Measurements from ENCODE around the gene MEGF9.

Gene MEGF9

DNA sequence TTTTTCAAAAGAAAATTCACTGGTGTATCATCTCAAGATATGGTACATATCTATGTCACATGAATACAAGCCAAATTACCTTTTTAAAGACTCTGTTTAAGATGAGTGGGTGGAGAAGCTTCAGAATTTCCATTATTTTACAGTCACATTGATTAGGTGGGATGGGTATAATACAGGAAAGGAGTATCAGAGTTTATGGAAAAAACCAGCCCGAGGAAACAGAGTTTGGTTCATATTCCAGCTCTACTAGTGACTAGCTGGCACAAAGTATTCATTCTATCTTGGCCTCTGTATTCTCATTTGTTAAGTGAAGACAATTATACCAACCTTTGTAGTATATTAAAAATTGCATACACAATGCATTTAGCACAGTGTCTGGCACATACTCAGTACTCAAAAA is 87.8 kb downstream of the MEGF9 start:
- no peak for TF ChIP-seq EZH2phosphoT487 (IDR thresholded peaks at IDR 0.05; ENCODE audit: borderline replicate concordance, low read length)
- TF ChIP-seq, protein P1, sequence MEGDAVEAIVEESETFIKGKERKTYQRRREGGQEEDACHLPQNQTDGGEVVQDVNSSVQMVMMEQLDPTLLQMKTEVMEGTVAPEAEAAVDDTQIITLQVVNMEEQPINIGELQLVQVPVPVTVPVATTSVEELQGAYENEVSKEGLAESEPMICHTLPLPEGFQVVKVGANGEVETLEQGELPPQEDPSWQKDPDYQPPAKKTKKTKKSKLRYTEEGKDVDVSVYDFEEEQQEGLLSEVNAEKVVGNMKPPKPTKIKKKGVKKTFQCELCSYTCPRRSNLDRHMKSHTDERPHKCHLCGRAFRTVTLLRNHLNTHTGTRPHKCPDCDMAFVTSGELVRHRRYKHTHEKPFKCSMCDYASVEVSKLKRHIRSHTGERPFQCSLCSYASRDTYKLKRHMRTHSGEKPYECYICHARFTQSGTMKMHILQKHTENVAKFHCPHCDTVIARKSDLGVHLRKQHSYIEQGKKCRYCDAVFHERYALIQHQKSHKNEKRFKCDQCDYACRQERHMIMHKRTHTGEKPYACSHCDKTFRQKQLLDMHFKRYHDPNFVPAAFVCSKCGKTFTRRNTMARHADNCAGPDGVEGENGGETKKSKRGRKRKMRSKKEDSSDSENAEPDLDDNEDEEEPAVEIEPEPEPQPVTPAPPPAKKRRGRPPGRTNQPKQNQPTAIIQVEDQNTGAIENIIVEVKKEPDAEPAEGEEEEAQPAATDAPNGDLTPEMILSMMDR (IDR thresholded peaks at IDR 0.05; ENCODE audit: low read depth, low read length, poor library complexity, severe bottlenecking), result no peak
- Histone ChIP-seq H3K27ac (ENCODE audit: low read depth, low read length) (no peak overlapping the region), H3K4me3 (ENCODE audit: low read length) (no peak overlapping the region), H3K9me3 (ENCODE audit: control insufficient read depth, insufficient read depth, low read length) (no peaks in the 10 kb centered on the region), H3K9me2 (replicated peaks; ENCODE audit: control insufficient read depth, low read length) (no peaks in the 10 kb centered on the region), H4K20me1 (ENCODE audit: control insufficient read depth, insufficient read depth, low read depth, low read length) (no peaks in the 10 kb centered on the region), H3K36me3 (ENCODE audit: control insufficient read depth, low read length) (no peaks in the 10 kb centered on the region), H3K27me3 (ENCODE audit: control insufficient read depth, low read length) (no peaks in the 10 kb centered on the region), H3F3A (ENCODE audit: control insufficient read depth, insufficient read depth) (no peaks in the 10 kb centered on the region), H3K4me1 (ENCODE audit: control insufficient read depth, low read length) (no peaks in the 10 kb centered on the region), H3K79me2 (ENCODE audit: control insufficient read depth, low read length) (no peaks in the 10 kb centered on the region), H3K4me2 (ENCODE audit: low read length) (no peak overlapping the region)

DNA sequence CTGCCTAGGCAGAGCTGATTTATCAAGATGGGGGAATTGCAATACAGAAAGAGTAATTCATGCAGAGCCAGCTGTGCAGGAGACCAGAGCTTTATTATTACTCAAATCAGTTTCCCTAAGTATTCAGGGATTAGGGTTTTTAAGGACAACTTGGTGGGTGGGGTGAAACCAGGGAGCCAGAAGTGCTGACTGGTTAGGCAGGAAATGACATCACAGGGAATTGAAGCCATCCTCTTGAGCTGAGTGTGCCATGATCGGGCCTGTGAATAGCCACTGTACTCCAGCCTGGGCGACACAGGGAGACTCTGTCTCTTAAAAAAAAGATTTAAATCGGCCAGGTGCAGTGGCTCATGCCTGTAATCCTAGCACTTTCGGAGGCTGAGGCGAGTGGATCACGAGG is 89.0 kb downstream of the MEGF9 start:
- Histone ChIP-seq H3K27me3 (ENCODE audit: control insufficient read depth, low read length) (no peaks in the 10 kb centered on the region), H3K4me3 (ENCODE audit: low read length) (no peak overlapping the region), H3K4me2 (ENCODE audit: low read length) (no peak overlapping the region), H3K36me3 (ENCODE audit: control insufficient read depth, low read length) (no peaks in the 10 kb centered on the region), H3K27ac (ENCODE audit: low read depth, low read length) (no peak overlapping the region), H3K9me2 (replicated peaks; ENCODE audit: control insufficient read depth, low read length) (no peaks in the 10 kb centered on the region), H3K4me1 (ENCODE audit: control insufficient read depth, low read length) (no peaks in the 10 kb centered on the region), H4K20me1 (ENCODE audit: control insufficient read depth, insufficient read depth, low read depth, low read length) (no peaks in the 10 kb centered on the region), H3K9me3 (ENCODE audit: control insufficient read depth, insufficient read depth, low read length) (no peaks in the 10 kb centered on the region), H3F3A (ENCODE audit: control insufficient read depth, insufficient read depth) (no peaks in the 10 kb centered on the region), H3K79me2 (ENCODE audit: control insufficient read depth, low read length) (no peaks in the 10 kb centered on the region)
- TF ChIP-seq EZH2phosphoT487 (IDR thresholded peaks at IDR 0.05; ENCODE audit: borderline replicate concordance, low read length), result no peak
- TF ChIP-seq, protein P1 (IDR thresholded peaks at IDR 0.05; ENCODE audit: low read depth, low read length, poor library complexity, severe bottlenecking), result no peak

DNA sequence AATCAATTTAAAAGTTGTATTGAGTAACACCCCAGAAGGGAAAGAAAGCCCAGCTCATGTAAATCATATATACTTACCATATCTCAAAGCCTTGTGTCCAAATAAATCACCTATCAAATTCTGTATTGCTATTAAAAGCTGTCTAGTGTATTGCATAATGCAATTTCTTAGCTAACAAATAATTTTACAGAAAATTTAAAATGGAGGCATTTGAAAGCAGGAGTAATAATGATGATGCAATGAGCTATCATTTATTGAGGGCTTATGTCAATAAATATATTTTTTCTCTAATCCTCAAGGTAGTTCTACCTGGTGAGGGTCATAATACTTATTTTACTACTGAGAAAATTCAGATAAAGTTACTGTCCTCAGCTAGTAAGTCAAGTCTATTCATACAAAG is 91.5 kb downstream of the MEGF9 start:
- Histone ChIP-seq H3K4me1 (ENCODE audit: control insufficient read depth, low read length) (no peaks in the 10 kb centered on the region), H3K36me3 (ENCODE audit: control insufficient read depth, low read length) (no peaks in the 10 kb centered on the region), H3K4me3 (ENCODE audit: low read length) (no peak overlapping the region)

More for the DNA sequence above, 91.5 kb downstream of the MEGF9 start:
- H3F3A ChIP-seq (ENCODE audit: control insufficient read depth, insufficient read depth), result no peaks in the 10 kb centered on the region
- H3K79me2 ChIP-seq (ENCODE audit: control insufficient read depth, low read length), result no peaks in the 10 kb centered on the region
- no peaks in the 10 kb centered on the region for H3K9me3 ChIP-seq (ENCODE audit: control insufficient read depth, insufficient read depth, low read length)
- TF ChIP-seq EZH2phosphoT487 (IDR thresholded peaks at IDR 0.05; ENCODE audit: borderline replicate concordance, low read length), result no peak
- TF ChIP-seq, protein P1 (IDR thresholded peaks at IDR 0.05; ENCODE audit: low read depth, low read length, poor library complexity, severe bottlenecking), result no peak
- H3K27me3 ChIP-seq (ENCODE audit: control insufficient read depth, low read length), result no peaks in the 10 kb centered on the region
- H3K27ac ChIP-seq (ENCODE audit: low read depth, low read length), result no peak overlapping the region
- no peaks in the 10 kb centered on the region for H4K20me1 ChIP-seq (ENCODE audit: control insufficient read depth, insufficient read depth, low read depth, low read length)
- no peaks in the 10 kb centered on the region for H3K9me2 ChIP-seq (replicated peaks; ENCODE audit: control insufficient read depth, low read length)
- no peak overlapping the region for H3K4me2 ChIP-seq (ENCODE audit: low read length)

Measured in DOHH2 (cell line).